GM21390 (cell line): Measurements from ENCODE around the gene F10.

Source experiments
- ATAC-seq: cut with Tn5 transposase; IDR thresholded peaks from one replicate; pipeline ENCODE4 v1.9.1; 2021; ENCODE audit not compliant: unreplicated experiment

Gene F10

DNA sequence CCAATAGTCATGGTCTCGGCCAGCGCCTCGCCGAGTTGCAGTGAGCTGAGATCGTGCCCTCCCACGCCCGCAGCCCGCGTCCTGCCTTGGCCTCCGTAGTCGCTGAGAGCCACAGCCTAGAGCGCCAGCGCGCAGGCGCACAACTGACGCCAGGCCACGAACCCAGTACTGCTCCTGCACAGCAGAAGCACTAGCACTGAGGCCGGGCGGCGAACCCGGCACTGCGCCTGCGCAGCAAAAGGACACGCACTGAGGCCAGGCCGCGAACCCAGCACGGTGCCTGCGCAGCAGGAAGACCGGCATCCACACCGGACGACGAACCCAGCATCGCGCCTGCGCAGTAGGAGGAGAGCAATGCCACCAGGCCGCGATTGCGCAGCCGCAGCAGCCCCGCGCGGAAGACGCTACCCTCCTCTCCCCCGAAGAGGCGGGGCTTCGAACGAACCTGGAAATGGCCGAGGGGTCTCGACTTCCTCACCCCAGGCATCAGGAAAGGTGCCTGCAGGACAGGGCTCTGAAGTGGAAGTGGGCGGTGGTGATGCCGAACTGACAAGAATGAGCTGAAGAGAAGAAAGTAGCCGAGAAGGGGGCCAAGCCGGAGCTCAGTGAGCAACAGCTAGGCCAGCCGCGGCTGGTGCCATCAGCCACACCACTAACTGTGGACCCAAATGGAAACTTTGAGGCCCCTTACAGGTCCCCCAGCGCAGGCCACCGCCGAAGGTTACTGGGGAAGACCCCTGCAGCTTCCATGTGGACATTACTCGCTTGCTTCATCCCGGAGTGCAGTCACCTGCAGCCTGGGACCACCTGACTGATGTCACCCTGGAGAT is 7.5 kb downstream of the F10 start:
- no peak for ATAC-seq

- ATAC-seq, result no peak
These were observed 12.7 kb downstream of the F10 start for GRCh38 chr13:113135281-113135760.

- no peak for ATAC-seq
These were observed 15.2 kb downstream of the F10 start for GRCh38 chr13:113137691-113138298.

- ATAC-seq, result no peak
These were observed 16.4 kb downstream of the F10 start for GRCh38 chr13:113138792-113139551.

GRCh38 chr13:113139577-113139976 is 17.0 kb downstream of the F10 start:
- ATAC-seq, result no peak

- no peak for ATAC-seq
These were observed 18.3 kb downstream of the F10 start for GRCh38 chr13:113140677-113141600.

DNA sequence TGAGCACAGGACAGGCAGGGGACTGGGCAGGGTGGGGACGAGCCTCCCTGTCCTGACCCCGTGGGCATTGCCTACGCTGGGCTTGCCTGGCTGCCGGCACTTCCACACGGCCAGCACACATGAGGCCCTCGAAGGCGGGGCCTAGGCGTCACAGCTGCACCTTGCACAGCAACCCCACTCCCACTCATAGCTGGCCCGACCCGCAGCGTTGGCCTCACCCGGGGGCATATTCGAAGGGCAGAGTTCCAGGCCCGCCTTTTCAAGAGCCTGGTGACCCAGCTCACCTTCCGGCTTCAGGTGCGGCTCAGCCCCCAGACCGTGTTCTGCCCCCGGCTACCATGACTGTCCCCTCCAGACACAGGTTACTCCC is 19.0 kb downstream of the F10 start:
- no peak for ATAC-seq

GRCh38 chr13:113142876-113143275 is 20.3 kb downstream of the F10 start:
- ATAC-seq, result no peak

DNA sequence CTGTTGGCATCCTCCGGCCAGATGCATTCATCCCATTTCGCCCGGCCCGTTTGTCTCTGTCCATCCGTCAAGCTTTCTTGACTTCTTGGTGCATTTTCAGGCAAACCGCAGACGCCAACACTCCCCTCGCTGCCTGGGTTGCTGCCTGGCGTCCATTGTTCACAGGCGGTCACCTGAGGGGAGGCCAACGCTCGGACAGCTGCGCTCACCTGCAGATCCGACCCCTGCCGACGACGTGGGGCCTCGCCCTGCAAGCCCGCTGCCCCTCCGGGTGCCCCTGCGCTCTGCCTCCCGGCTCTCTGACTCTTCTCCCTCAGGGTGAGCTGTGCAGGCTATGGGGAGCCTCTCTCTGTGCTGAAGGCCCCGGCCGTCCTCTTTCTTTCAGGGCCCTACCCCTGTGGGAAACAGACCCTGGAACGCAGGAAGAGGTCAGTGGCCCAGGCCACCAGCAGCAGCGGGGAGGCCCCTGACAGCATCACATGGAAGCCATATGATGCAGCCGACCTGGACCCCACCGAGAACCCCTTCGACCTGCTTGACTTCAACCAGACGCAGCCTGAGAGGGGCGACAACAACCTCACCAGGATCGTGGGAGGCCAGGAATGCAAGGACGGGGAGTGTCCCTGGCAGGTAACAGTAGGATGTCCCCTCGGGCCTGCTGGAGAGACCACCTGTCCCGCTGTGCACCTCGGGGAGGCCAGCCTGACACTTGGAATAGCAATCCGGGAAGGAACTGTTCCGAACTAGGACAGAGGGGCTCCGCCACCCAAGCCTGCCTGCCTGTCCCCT is 21.1 kb downstream of the F10 start:
- no peak for ATAC-seq

DNA sequence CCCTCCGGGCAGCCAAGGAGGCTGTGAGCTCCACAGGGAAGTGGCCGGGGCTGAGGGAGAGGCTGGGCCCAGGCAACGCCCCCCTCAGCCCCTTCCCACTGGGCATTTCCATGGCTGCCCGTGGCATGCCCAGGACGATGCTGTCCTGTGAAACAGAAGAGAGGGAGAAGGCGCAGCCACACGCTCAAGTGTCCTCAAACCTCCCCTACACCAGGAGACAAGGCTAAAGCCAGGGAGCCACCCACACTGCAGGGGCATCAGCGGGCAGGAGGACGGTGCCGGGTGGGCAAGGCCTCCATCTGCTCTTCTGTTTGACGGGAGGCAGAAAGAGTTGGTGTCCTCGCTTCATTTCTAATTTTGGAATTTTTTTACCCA is 21.6 kb downstream of the F10 start:
- ATAC-seq, result no peak

DNA sequence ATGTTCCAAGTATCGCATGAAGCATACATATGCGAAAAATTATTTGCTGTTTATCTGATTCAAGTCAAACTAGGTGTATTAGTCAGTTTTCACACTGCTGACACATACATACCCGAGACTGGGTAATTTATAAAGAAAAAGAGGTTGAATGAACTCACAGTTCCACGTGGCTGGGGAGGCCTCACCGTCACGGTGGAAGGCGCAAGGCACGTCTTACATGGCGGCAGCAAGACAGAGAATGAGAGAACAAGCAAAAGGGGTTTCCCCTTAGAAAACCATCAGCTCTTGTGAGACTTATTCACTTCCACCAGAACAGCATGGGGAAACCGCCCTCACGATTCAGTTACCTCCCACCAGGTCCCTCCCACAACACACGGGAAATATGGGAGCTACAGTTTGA is 22.9 kb downstream of the F10 start:
- no peak for ATAC-seq

DNA sequence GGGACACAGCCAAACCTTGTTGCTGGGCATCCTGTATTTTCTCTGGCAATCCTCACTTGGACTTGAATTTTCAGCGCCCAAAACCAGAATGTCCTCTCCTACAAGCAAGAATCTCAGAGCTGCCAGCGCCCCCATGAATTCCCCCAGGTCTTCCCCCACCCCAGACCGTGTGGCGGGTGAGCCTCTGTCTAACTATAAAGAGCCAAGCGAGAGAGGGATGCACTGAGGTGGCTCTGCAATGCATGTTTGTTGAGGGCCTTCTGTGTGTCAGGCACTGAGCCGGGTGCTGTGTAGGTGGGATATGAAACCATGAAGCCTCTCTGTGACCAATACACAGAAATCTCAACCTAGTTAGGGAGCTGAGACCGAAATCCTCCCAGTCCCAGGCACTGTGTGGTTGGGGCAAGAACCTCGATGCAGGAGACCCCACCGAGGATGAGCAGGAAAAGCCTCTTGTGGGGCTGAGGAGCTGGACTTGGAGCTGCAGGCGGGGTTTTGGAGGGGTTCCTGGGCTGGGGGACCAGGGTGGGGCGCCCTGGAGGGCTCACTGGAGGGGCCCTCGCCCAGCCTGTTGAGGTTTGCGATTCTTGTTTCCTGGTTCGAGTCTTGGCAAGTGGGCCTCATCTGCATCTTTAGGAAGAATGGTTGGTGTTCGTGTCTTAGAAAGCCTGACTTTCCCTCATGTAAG is 23.5 kb downstream of the F10 start:
- ATAC-seq, result no peak

DNA sequence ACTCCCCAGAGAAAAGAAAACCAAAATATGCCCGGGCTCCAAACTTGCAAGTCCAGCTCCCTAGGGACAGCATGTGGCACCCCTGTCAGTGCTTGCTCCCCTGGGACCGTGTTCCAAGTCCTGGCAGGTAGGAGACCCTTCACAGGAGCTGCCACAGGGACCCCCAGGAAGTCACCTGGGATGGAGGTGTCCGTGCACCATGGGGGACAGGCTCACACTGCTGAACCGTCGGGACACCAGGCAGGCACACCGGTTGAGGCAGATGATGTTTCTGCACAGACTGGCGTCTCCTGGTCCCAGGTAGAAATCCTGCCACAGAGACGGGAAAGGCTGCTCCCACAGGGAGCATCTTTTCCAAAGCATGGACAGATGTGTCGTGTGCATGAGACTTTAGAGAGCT is 24.2 kb downstream of the F10 start:
- no peak for ATAC-seq

DNA sequence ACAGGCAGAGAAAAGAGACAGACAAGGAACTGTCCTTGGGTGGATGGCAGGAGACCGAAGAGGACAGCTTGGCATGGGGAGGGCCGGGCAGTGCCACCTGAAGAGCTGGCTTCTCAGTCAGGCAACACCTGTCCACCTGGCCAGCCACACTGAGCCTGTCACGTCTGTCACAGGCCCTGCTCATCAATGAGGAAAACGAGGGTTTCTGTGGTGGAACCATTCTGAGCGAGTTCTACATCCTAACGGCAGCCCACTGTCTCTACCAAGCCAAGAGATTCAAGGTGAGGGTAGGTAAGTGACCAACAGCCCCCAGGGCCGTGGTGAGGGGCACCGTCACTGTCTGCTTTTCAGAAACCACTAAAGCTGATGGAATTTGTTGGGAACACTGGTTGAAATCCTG is 24.6 kb downstream of the F10 start:
- no peak for ATAC-seq

DNA sequence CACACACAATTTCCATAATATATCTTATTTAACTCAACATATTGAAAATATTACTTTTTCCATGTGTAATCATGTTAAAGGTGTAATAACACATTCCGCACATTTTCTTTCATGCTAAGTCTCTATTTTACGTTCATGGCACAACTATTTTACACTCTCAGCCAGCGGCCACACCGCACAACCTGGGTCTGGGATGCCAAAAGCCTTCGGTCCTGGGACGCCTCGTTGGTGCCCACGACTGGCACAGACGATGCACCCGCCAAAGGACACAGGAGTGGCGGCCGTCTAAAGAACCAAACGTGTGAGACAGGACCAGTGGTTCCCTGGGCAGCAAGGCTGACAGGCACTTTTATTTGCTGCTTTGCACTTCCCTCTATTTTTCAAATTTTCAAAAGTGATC is 25.8 kb downstream of the F10 start:
- no peak for ATAC-seq

DNA sequence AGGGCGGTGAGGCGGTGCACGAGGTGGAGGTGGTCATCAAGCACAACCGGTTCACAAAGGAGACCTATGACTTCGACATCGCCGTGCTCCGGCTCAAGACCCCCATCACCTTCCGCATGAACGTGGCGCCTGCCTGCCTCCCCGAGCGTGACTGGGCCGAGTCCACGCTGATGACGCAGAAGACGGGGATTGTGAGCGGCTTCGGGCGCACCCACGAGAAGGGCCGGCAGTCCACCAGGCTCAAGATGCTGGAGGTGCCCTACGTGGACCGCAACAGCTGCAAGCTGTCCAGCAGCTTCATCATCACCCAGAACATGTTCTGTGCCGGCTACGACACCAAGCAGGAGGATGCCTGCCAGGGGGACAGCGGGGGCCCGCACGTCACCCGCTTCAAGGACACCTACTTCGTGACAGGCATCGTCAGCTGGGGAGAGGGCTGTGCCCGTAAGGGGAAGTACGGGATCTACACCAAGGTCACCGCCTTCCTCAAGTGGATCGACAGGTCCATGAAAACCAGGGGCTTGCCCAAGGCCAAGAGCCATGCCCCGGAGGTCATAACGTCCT is 26.4 kb downstream of the F10 start:
- ATAC-seq, result no peak

DNA sequence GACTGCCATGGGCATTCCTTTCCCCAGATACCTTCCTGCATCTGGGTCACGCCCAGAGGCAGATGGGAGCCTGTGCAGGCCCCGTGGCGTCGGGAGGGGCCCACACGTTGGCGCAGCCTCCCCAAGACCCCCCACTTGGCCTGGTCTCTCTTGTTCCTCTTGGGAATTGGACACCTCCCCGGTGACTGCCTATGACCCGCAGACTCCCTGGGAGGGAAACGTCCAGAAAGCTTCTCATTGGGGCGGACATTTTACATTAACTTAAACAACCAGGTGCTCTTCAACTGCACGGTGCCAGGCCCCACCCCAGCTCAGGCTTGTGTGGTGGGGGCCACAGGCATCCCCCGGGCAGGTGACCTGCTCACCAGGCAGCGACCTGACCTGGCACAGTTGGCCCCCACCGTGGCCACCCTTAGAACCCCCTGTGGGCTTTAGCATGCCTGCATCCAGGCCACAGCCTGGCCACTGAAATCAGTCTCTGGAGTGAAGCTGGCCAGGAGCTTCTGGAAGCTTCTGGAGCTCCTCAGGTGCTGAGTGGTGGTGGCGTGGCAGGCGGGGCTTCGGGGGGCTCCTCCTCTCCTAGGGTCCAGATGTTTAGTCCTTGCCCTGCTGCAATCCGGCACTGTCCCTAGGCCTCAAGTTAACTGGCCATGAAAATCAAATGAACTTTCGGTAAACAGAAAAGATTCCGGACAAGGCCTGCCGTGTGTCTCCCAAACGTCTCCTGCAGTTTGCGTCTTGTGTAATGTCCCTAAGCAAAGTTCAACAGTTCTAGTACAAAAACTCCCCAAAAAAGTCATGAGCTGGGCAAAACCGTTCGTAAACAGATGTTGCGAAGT is 27.3 kb downstream of the F10 start:
- ATAC-seq, result no peak
